MM.1S (cell line): ENCODE data around the gene PLPP7.

Source experiments
- DNase-seq: peaks from one replicate; pipeline ENCODE4 v3.0.0-alpha.2; 2015
- H2AFZ ChIP-seq: fragments of 300-600 bp; sonication (generic); 2 replicates; pipeline ENCODE4 v1.6.0; 2016; ENCODE audit warnings: antibody characterized with exemption, low read length
- H3F3A ChIP-seq: fragments of 300-600 bp; sonication (generic); 2 replicates; pipeline ENCODE4 v1.6.1; 2016; ENCODE audit warnings: mild to moderate bottlenecking, antibody characterized with exemption, low read length, moderate library complexity, mixed read lengths; ENCODE audit not compliant: insufficient read depth
- H3K27ac ChIP-seq: fragments of 300-600 bp; sonication (generic); 2 replicates; pipeline ENCODE4 v1.5.1; 2016; ENCODE audit warnings: mild to moderate bottlenecking, low read length
- H3K27me3 ChIP-seq: fragments of 300-600 bp; sonication (generic); replicated peaks from 2 replicates; pipeline ENCODE4 v1.6.0; 2016; ENCODE audit warnings: low read length; ENCODE audit not compliant: insufficient read depth
- H3K36me3 ChIP-seq: fragments of 300-600 bp; sonication (generic); replicated peaks from 2 replicates; pipeline ENCODE4 v1.6.1; 2016; ENCODE audit warnings: mild to moderate bottlenecking, low read length, mixed read lengths; ENCODE audit not compliant: insufficient read depth
- H3K4me1 ChIP-seq: fragments of 300-600 bp; sonication (generic); 2 replicates; pipeline ENCODE4 v1.6.1; 2016; ENCODE audit warnings: low read length, mixed read lengths
- H3K4me2 ChIP-seq: fragments of 300-600 bp; sonication (generic); 2 replicates; pipeline ENCODE4 v1.6.0; 2016; ENCODE audit warnings: low read depth, low read length
- H3K4me3 ChIP-seq: fragments of 300-600 bp; sonication (generic); 2 replicates; pipeline ENCODE4 v1.5.1; 2016; ENCODE audit warnings: low read length, mixed read lengths
- H3K79me2 ChIP-seq: fragments of 300-600 bp; sonication (generic); 2 replicates; pipeline ENCODE4 v1.6.1; 2016; ENCODE audit warnings: mixed run types, low read length, mixed read lengths
- H3K9ac ChIP-seq: fragments of 300-600 bp; sonication (generic); 2 replicates; pipeline ENCODE4 v1.6.1; 2016; ENCODE audit warnings: low read length, mixed read lengths
- H3K9me2 ChIP-seq: fragments of 300-600 bp; sonication (generic); replicated peaks from 2 replicates; pipeline ENCODE4 v1.6.1; 2016; ENCODE audit warnings: mild to moderate bottlenecking, low read length, mixed read lengths; ENCODE audit not compliant: insufficient read depth
- H3K9me3 ChIP-seq: fragments of 300-600 bp; sonication (generic); replicated peaks from 2 replicates; pipeline ENCODE4 v1.6.1; 2016; ENCODE audit warnings: mild to moderate bottlenecking, low read length, mixed read lengths; ENCODE audit not compliant: insufficient read depth
- H4K20me1 ChIP-seq: fragments of 300-600 bp; sonication (generic); 2 replicates; pipeline ENCODE4 v1.6.1; 2016; ENCODE audit warnings: mild to moderate bottlenecking, low read length, moderate library complexity, mixed read lengths; ENCODE audit not compliant: insufficient read depth
- CTCF ChIP-seq: fragments of 300-600 bp; sonication (generic); IDR thresholded peaks from 2 replicates; pipeline ENCODE4 v1.5.1; 2016; ENCODE audit warnings: antibody characterized with exemption, low read length, mixed read lengths
- EZH2 ChIP-seq: fragments of 300-600 bp; sonication (generic); optimal IDR thresholded peaks from 2 replicates; pipeline ENCODE3; 2017; ENCODE audit warnings: low read depth, mild to moderate bottlenecking, antibody characterized with exemption, low read length, mixed read lengths
- EZH2phosphoT487 ChIP-seq: fragments of 300-600 bp; sonication (generic); IDR thresholded peaks from 2 replicates; pipeline ENCODE4 v1.6.1; 2018; ENCODE audit warnings: antibody characterized with exemption, low read length

The PLPP7 gene

GRCh38 chr9:131308906-131309529, 19.5 kb downstream of the PLPP7 start:
- Histone ChIP-seq H3K4me3 (no peak overlapping the region), H3K9me2 (no peaks in the 10 kb centered on the region), H3K4me1 (peaks cover 8% of the 10 kb centered on the region), H3K27me3 (no peaks in the 10 kb centered on the region), H4K20me1 (no peaks in the 10 kb centered on the region), H3K36me3 (no peaks in the 10 kb centered on the region), H3K9me3 (no peaks in the 10 kb centered on the region), H3K9ac (no peak overlapping the region), H3K79me2 (no peaks in the 10 kb centered on the region), H2AFZ (no peak overlapping the region), H3K4me2 (no peak overlapping the region), H3K27ac (no peak overlapping the region), H3F3A (no peaks in the 10 kb centered on the region)
- no peak for DNase-seq
- TF ChIP-seq CTCF = no peak
- TF ChIP-seq EZH2phosphoT487 = no peak
- TF ChIP-seq EZH2 = no peak

GRCh38 chr9:131309530-131310276, 20.2 kb downstream of the PLPP7 start:
- Histone ChIP-seq H4K20me1 (no peaks in the 10 kb centered on the region), H2AFZ (no peak overlapping the region), H3K9me2 (no peaks in the 10 kb centered on the region), H3K4me3 (no peak overlapping the region), H3K79me2 (no peaks in the 10 kb centered on the region), H3K4me1 (peaks cover 8% of the 10 kb centered on the region), H3K9ac (no peak overlapping the region), H3F3A (no peaks in the 10 kb centered on the region), H3K27ac (no peak overlapping the region), H3K9me3 (no peaks in the 10 kb centered on the region), H3K27me3 (0 out of 2 replicates have a peak, but pooled peaks cover under 1% of the 10 kb centered on the region), H3K4me2 (no peak overlapping the region), H3K36me3 (no peaks in the 10 kb centered on the region)
- DNase-seq = no peak
- TF ChIP-seq EZH2 = no peak
- no peak for TF ChIP-seq EZH2phosphoT487
- TF ChIP-seq CTCF = no peak

- Histone ChIP-seq H4K20me1 (no peaks in the 10 kb centered on the region), H3K36me3 (no peaks in the 10 kb centered on the region), H2AFZ (peak overlapping the region; percentile 80), H3K4me1 (peaks cover 8% of the 10 kb centered on the region), H3K4me2 (peak overlapping the region; percentile 80), H3K4me3 (peak overlapping the region; percentile 41; the same call in 1 of the 2 replicates), H3K9me3 (no peaks in the 10 kb centered on the region), H3K27ac (no peak overlapping the region), H3K9ac (no peak overlapping the region), H3F3A (no peaks in the 10 kb centered on the region), H3K27me3 (peaks cover 12% of the 10 kb centered on the region), H3K79me2 (no peaks in the 10 kb centered on the region), H3K9me2 (no peaks in the 10 kb centered on the region)
- peak; percentile 40 for DNase-seq
- TF ChIP-seq EZH2phosphoT487 (no peak), CTCF (peak; percentile 25)
Observed at GRCh38 chr9:131310833-131311554, 21.5 kb downstream of the PLPP7 start.
